IMR-90 (cell line): Measurements from ENCODE around the gene STX8.

Source experiments
- BHLHE40 ChIP-seq: fragments of 150-350 bp; IDR thresholded peaks from 2 replicates; pipeline ENCODE4 v1.6.1; 2016; ENCODE audit warnings: mild to moderate bottlenecking, low read depth, low read length
- CEBPB ChIP-seq: IDR thresholded peaks from 2 replicates; pipeline ENCODE4 v1.6.1; 2012; ENCODE audit warnings: low read depth, low read length, improper control_type of control experiment
- CTCF ChIP-seq: conservative IDR thresholded peaks from 2 replicates; pipeline ENCODE4 v1.5.1; 2012; ENCODE audit warnings: mild to moderate bottlenecking, low read depth, low read length, improper control_type of control experiment
- ELK1 ChIP-seq: fragments of 150-350 bp; IDR thresholded peaks from 2 replicates; pipeline ENCODE4 v1.6.1; 2016; ENCODE audit warnings: low read depth, mild to moderate bottlenecking, low read length, moderate library complexity, borderline replicate concordance
- FOS ChIP-seq: fragments of 150-350 bp; IDR thresholded peaks from 2 replicates; pipeline ENCODE4 v1.6.1; 2016; ENCODE audit warnings: low read depth, low read length
- MAFK ChIP-seq: IDR thresholded peaks from 2 replicates; pipeline ENCODE4 v1.6.1; 2012; ENCODE audit warnings: low read depth, low read length, improper control_type of control experiment
- MAZ ChIP-seq: IDR thresholded peaks from 2 replicates; pipeline ENCODE4 v1.6.1; 2012; ENCODE audit warnings: low read depth, mild to moderate bottlenecking, low read length, improper control_type of control experiment, moderate library complexity, borderline replicate concordance
- POLR2A ChIP-seq: IDR thresholded peaks from 2 replicates; pipeline ENCODE4 v1.6.1; 2012; ENCODE audit warnings: mild to moderate bottlenecking, low read depth, low read length
- RAD21 ChIP-seq: IDR thresholded peaks from 2 replicates; pipeline ENCODE4 v1.6.1; 2012; ENCODE audit warnings: low read length, improper control_type of control experiment
- RFX5 ChIP-seq: IDR thresholded peaks from 2 replicates; pipeline ENCODE4 v1.8.0; 2012; ENCODE audit warnings: low read depth, mild to moderate bottlenecking, low read length, moderate library complexity
- SMC3 ChIP-seq: fragments of 150-350 bp; IDR thresholded peaks from 2 replicates; pipeline ENCODE4 v1.6.1; 2016; ENCODE audit warnings: low read depth, mild to moderate bottlenecking, antibody characterized with exemption, low read length, moderate library complexity
- USF2 ChIP-seq: fragments of 150-350 bp; IDR thresholded peaks from 2 replicates; pipeline ENCODE4 v1.6.1; 2017; ENCODE audit warnings: mild to moderate bottlenecking, antibody characterized with exemption, low read length, low read depth

GRCh38 chr17:9209781-9210370 lies 365.7 kb downstream of the STX8 start:
- no peak for TF ChIP-seq POLR2A
- no peak for TF ChIP-seq FOS
- no peak for TF ChIP-seq USF2
- TF ChIP-seq CTCF: no peak
- TF ChIP-seq CEBPB: no peak
- TF ChIP-seq ELK1: no peak
- TF ChIP-seq MAZ: no peak
- TF ChIP-seq BHLHE40: no peak
- no peak for TF ChIP-seq SMC3
- no peak for TF ChIP-seq MAFK
- no peak for TF ChIP-seq RAD21
- TF ChIP-seq RFX5: no peak
